ENCODE data around the gene ZNF30. TPM values are rescaled to one million over a fixed set of nuclear protein-coding genes. Genes with fewer than 3 reads are reported as not detected.

The ZNF30 gene
- total and polyA plus RNA-seq, 2 of the 4 experiments (the other 2 are of a cell fraction): 1.3 to 2.9 TPM

- 100% methylated on average over 3 of the region's 10 CpGs; no CpG with 5 or more reads in 1 of the 2 experiments for WGBS, 2 experiments (ENCODE audit: extremely low coverage in 2 of 2, insufficient read length in 1 of 2)
- DNase-seq: no peak
- dilution Hi-C loops (cut with HindIII; ENCODE audit: low sequenced_read_pairs, unreplicated experiment) (no loop called here), in situ Hi-C loops (cut with MboI; ENCODE audit: low sequenced_read_pairs) (no loop called here), intact Hi-C loops (cut with micrococcal nuclease) (no loop called here)
- Histone ChIP-seq H3K23ac (ENCODE audit: low read depth, low read length) (no peak overlapping the region), H3K9me3 (ENCODE audit: control insufficient read depth, insufficient read depth, low read length) (peaks cover 10% of the 10 kb centered on the region), H3K14ac (replicated peaks; ENCODE audit: low read depth, low read length) (no peak overlapping the region), H3K27ac (ENCODE audit: insufficient read depth, low read length) (no peak overlapping the region), H3K36me3 (ENCODE audit: control insufficient read depth, insufficient read depth, low read length) (peaks cover 12% of the 10 kb centered on the region), H4K8ac (ENCODE audit: low read depth in 2 of 2, low read length in 2 of 2) (no peak overlapping the region), H4K20me1 (ENCODE audit: insufficient read depth, low read length) (no peaks in the 10 kb centered on the region), H3K4me1 (ENCODE audit: control insufficient read depth, insufficient read depth, low read length) (no peaks in the 10 kb centered on the region), H3K9ac (ENCODE audit: low read depth, low read length) (no peak overlapping the region), H2BK5ac (ENCODE audit: low read depth, low read length, poor library complexity, severe bottlenecking) (no peak overlapping the region), H4K5ac (ENCODE audit: low read depth, low read length) (no peak overlapping the region), H3K79me1 (ENCODE audit: low read depth in 1 of 2, low read length in 2 of 2) (no peaks in the 10 kb centered on the region), H2AK5ac (ENCODE audit: low read depth, low read length) (no peak overlapping the region), H2BK120ac (ENCODE audit: low read depth, low read length) (no peak overlapping the region), H3K4ac (ENCODE audit: low read depth, low read length) (no peak overlapping the region), H3K18ac (ENCODE audit: low read depth, low read length) (no peak overlapping the region), H3K4me3 (ENCODE audit: insufficient read depth, low read depth, low read length) (no peak overlapping the region), H2AK9ac (replicated peaks; ENCODE audit: low read depth, low read length, poor library complexity) (no peak overlapping the region), H3K56ac (ENCODE audit: extremely low read depth, insufficient read depth, low read length) (no peak overlapping the region), H2BK15ac (ENCODE audit: low read depth, low read length) (no peak overlapping the region), H3K9me1 (ENCODE audit: insufficient read depth, low read length) (no peaks in the 10 kb centered on the region), H3K4me2 (ENCODE audit: low read depth, low read length) (no peak overlapping the region), H2AFZ (replicated peaks; ENCODE audit: low read length, poor library complexity) (no peak overlapping the region), H4K91ac (ENCODE audit: insufficient read depth, low read depth, low read length) (no peak overlapping the region), H2BK20ac (ENCODE audit: low read depth, low read length) (no peak overlapping the region), H3K27me3 (ENCODE audit: control insufficient read depth, insufficient read depth, low read length) (no peaks in the 10 kb centered on the region)
- ChIA-PET CTCF (no interaction called here), POLR2A (ENCODE audit: unreplicated experiment) (no interaction called here)
- ATAC-seq (ENCODE audit: low read depth): no peak
- TF ChIP-seq BHLHE40 (IDR thresholded peaks at IDR 0.05; ENCODE audit: low read depth, low read length): no peak
- no peak for TF ChIP-seq RFX5 (IDR thresholded peaks at IDR 0.05; ENCODE audit: low read depth, low read length)
- no peak for TF ChIP-seq MAZ (IDR thresholded peaks at IDR 0.05; ENCODE audit: borderline replicate concordance, low read depth, low read length)
- no peak for TF ChIP-seq USF2 (IDR thresholded peaks at IDR 0.05; ENCODE audit: low read depth, low read length)
- TF ChIP-seq CEBPB (IDR thresholded peaks at IDR 0.05; ENCODE audit: low read depth, low read length): no peak
- TF ChIP-seq RAD21 (IDR thresholded peaks at IDR 0.05; ENCODE audit: low read length): no peak
- TF ChIP-seq SMC3 (IDR thresholded peaks at IDR 0.05; ENCODE audit: low read depth, low read length): no peak
- no peak for TF ChIP-seq MAFK (IDR thresholded peaks at IDR 0.05; ENCODE audit: low read depth, low read length)
- TF ChIP-seq NFE2L2 (IDR thresholded peaks at IDR 0.05; ENCODE audit: low read depth, low read length): no peak
- no peak for TF ChIP-seq CTCF (conservative IDR thresholded peaks at IDR 0.05; ENCODE audit: low read depth, low read length)
- no peak for TF ChIP-seq MXI1 (IDR thresholded peaks at IDR 0.05; ENCODE audit: borderline replicate concordance, low read depth, low read length)
- no TSS peak for BruUV-seq (replicated peaks)
These were observed 12.2 kb downstream of the ZNF30 start for GRCh38 chr19:34938886-34939285.
